Panc1 (cell line): ENCODE measurements around the gene CELF1. TPM values are rescaled to one million over a fixed set of nuclear protein-coding genes. Genes with fewer than 3 reads are reported as not detected.

Experiments
- ATAC-seq: fragments of 200-7000 bp; cut with Tn5 transposase; 2 replicates; pipeline ENCODE4 v1.9.1; 2020; ENCODE audit warnings: mild to moderate bottlenecking, moderate library complexity
- BruUV-seq: library from RNA; stranded (reverse); fragments of 400-500 nt; replicated peaks from 2 replicates; lab custom pipeline; 2021; lab: Mats Ljungman, UMichigan
- CTCF ChIA-PET: fragments of 300-600 bp; sonication (Branson Sonifier 250); formaldehyde crosslinking; loops from one replicate; lab custom pipeline; 2022; ENCODE audit warnings: antibody characterized with exemption; lab: Charles Lee
- POLR2A ChIA-PET: fragments of 300-600 bp; sonication (Branson Sonifier 250); formaldehyde crosslinking; loops from one replicate; lab custom pipeline; 2022; ENCODE audit warnings: antibody characterized with exemption; lab: Charles Lee
- DNase-seq: peaks from one replicate; pipeline ENCODE4 v3.0.0-alpha.2; 2010; ENCODE audit warnings: low read depth, low spot score
- H3K27ac ChIP-seq: 2 replicates; pipeline ENCODE4 v1.5.1; 2011; ENCODE audit warnings: mild to moderate bottlenecking, low read length, inconsistent platforms
- H3K27me3 ChIP-seq: fragments of 200-500 bp; sonication (Bioruptor generic); 2 replicates; pipeline ENCODE4 v1.6.0; 2014; ENCODE audit warnings: low read length, inconsistent platforms; ENCODE audit not compliant: control insufficient read depth, insufficient read depth
- H3K36me3 ChIP-seq: fragments of 200-500 bp; sonication (Bioruptor generic); 2 replicates; pipeline ENCODE4 v1.5.1; 2014; ENCODE audit warnings: inconsistent platforms, mild to moderate bottlenecking, low read length, moderate library complexity; ENCODE audit not compliant: control insufficient read depth, insufficient read depth
- H3K4me1 ChIP-seq: 2 replicates; pipeline ENCODE4 v1.5.1; 2011; ENCODE audit warnings: inconsistent platforms, mild to moderate bottlenecking, low read length, moderate library complexity; ENCODE audit not compliant: control insufficient read depth, insufficient read depth
- H3K4me3 ChIP-seq, 2 experiments: 2 replicates each; pipeline ENCODE4 v1.5.1; 2011 to 2012; ENCODE audit warnings: low read depth in 2 of 2, low read length in 2 of 2, mild to moderate bottlenecking in 2 of 2, inconsistent platforms in 1 of 2, moderate library complexity in 1 of 2
- H3K9me3 ChIP-seq: fragments of 200-500 bp; sonication (Bioruptor generic); 2 replicates; pipeline ENCODE4 v1.5.1; 2014; ENCODE audit warnings: low read depth, mild to moderate bottlenecking, inconsistent platforms, low read length, moderate library complexity; ENCODE audit not compliant: control insufficient read depth, insufficient read depth
- POLR2AphosphoS5 ChIP-seq: IDR thresholded peaks from 2 replicates; pipeline ENCODE4 v1.6.1; 2012; ENCODE audit warnings: mild to moderate bottlenecking, low read depth, low read length, moderate library complexity
- REST ChIP-seq, 2 experiments: IDR thresholded peaks; 2 replicates each; pipeline ENCODE4 v1.6.1; 2011 to 2012; ENCODE audit warnings: low read depth in 2 of 2, control low read depth in 1 of 2, low read length in 1 of 2, mild to moderate bottlenecking in 1 of 2, moderate library complexity in 1 of 2; ENCODE audit not compliant: insufficient read depth in 1 of 2
- SIN3A ChIP-seq: IDR thresholded peaks from 2 replicates; pipeline ENCODE4 v1.6.1; 2012; ENCODE audit warnings: low read depth, mild to moderate bottlenecking, low read length, moderate library complexity, borderline replicate concordance; ENCODE audit not compliant: insufficient read depth
- TCF7L2 ChIP-seq: IDR thresholded peaks from 2 replicates; pipeline ENCODE4 v1.6.1; 2011; ENCODE audit warnings: mild to moderate bottlenecking, low read depth, low read length, inconsistent platforms
- in situ Hi-C: cut with HindIII; loops from 2 replicates; pipeline ENCODE4 v1.10.0; 2016; ENCODE audit warnings: low sequenced_read_pairs, low pct_unique_long_range_greater_than_20kb
- intact Hi-C: fragments of 100-400 bp; cut with micrococcal nuclease; formaldehyde crosslinking; loops from one replicate; pipeline ENCODE4 v1.10.0; 2022; ENCODE audit not compliant: unreplicated experiment
- total RNA-seq: library from RNA; stranded (reverse); gene quantifications from one replicate; pipeline ENCODE4 v1.2.1, GENCODE V29; 2021; ENCODE audit not compliant: unreplicated experiment
- TF ChIP-seq, protein P1 (sequence below): fragments of 450-650 bp; IDR thresholded peaks from 2 replicates; pipeline ENCODE4 v1.5.1; 2017; ENCODE audit warnings: mild to moderate bottlenecking

Gene CELF1
- total RNA-seq, 1 experiment from 2014 or later, result 160 TPM

DNA sequence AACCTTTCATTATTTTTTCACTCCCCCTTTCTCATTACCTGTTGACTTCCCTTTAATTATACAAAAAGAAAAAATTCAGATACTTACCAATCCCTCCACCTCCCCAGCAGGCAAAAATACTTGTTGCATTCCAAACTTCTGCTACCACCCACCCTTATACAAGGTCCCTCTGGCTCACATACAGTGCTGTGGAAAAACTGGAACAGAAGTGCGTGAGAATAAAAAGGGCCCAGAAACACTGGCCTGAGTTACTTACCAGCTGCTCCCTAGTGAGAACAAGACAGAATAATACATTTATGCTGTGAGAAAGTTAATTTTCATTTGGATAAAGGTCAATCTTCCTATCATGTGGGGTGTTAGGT is 57.1 kb downstream of the CELF1 start:
- DNase-seq, result no peak
- ATAC-seq, result no peak
- TF ChIP-seq SIN3A (no peak), TCF7L2 (no peak), POLR2AphosphoS5 (no peak), REST (IDR thresholded peaks at IDR 0.05; ENCODE audit: insufficient read depth in 1 of 2, low read depth in 2 of 2, low read length in 1 of 2) (no peak)
- TF ChIP-seq, protein P1, sequence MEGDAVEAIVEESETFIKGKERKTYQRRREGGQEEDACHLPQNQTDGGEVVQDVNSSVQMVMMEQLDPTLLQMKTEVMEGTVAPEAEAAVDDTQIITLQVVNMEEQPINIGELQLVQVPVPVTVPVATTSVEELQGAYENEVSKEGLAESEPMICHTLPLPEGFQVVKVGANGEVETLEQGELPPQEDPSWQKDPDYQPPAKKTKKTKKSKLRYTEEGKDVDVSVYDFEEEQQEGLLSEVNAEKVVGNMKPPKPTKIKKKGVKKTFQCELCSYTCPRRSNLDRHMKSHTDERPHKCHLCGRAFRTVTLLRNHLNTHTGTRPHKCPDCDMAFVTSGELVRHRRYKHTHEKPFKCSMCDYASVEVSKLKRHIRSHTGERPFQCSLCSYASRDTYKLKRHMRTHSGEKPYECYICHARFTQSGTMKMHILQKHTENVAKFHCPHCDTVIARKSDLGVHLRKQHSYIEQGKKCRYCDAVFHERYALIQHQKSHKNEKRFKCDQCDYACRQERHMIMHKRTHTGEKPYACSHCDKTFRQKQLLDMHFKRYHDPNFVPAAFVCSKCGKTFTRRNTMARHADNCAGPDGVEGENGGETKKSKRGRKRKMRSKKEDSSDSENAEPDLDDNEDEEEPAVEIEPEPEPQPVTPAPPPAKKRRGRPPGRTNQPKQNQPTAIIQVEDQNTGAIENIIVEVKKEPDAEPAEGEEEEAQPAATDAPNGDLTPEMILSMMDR, result no peak
- H3K4me3 ChIP-seq, result no peak overlapping the region
- CTCF ChIA-PET, result no interaction called here
- no peaks in the 10 kb centered on the region for H3K9me3 ChIP-seq
- peaks cover 11% of the 10 kb centered on the region for H3K4me1 ChIP-seq
- POLR2A ChIA-PET, result no interaction called here
- no TSS peak for BruUV-seq
- peaks cover 9% of the 10 kb centered on the region for H3K36me3 ChIP-seq
- in situ Hi-C loops, result no loop called here
- no peaks in the 10 kb centered on the region for H3K27me3 ChIP-seq
- intact Hi-C loops, result no loop called here
- H3K27ac ChIP-seq, result no peak overlapping the region

DNA sequence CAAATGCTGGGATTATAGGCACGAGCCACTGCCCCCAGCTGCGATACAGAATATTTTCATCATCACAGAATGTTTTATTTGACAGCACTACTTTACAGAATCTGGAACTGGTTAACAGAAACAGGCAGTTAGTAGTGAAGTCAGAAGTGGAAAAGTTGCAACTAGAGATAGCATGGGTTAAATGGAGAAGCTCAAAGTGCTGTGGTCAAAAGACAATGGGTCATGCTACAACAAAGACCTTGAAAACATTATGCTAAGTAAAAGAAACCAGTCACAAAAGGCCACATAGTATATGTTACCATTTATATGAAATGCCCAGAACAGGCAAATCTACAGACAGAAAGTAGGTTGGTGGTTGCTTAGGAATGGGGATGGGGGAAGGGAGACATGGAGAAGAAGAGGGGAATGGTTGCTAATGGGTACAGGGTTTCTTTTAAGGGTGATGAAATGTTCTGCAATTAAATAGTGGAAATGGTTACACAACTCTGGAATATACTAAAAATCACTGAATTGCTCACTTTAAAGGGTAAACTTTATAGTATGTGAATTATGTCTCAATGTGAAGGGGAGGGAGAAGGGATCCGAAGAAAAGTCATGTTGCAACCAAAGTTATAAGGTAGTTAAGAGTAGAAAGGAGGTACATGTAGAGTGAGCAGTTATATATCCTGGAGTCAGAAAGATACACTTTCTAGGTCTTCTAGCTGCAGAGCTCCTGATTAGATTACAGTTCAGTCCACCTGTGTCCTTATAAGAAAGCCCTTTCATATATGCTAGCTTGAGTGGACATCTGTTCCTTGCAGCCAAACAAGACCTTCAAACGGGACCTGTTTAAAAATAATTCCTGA is 57.7 kb downstream of the CELF1 start:
- TF ChIP-seq SIN3A, result no peak
- no peak for TF ChIP-seq TCF7L2
- TF ChIP-seq, protein P1, result no peak
- TF ChIP-seq REST (IDR thresholded peaks at IDR 0.05; ENCODE audit: insufficient read depth in 1 of 2, low read depth in 2 of 2, low read length in 1 of 2), result no peak
- no peak for TF ChIP-seq POLR2AphosphoS5
- Histone ChIP-seq H3K4me3 (no peak overlapping the region), H3K27ac (no peak overlapping the region), H3K4me1 (peaks cover 11% of the 10 kb centered on the region), H3K27me3 (no peaks in the 10 kb centered on the region), H3K36me3 (peaks cover 9% of the 10 kb centered on the region), H3K9me3 (no peaks in the 10 kb centered on the region)
- CTCF ChIA-PET, result interaction anchor here (0.5 kb wide), 1 partner anchor 50 kb away, joined by 5 read pairs; no protein-coding TSS in a partner anchor
- POLR2A ChIA-PET, result no interaction called here
- in situ Hi-C loops (no loop called here), intact Hi-C loops (no loop called here)
- no peak for DNase-seq
- ATAC-seq, result no peak; the same call in 1 of the 2 replicates
- TSS peak; percentile 7 for BruUV-seq
